Nephron (organoid): ENCODE results near the gene MYO7B.

Source experiments
- H3K27ac Mint-ChIP-seq, 3 experiments: 2 replicates each; pipeline ENCODE4 v1.8.0; 2020; ENCODE audit warnings: mixed read lengths in 3 of 3, mild to moderate bottlenecking in 2 of 3, moderate library complexity in 1 of 3
- H3K27me3 Mint-ChIP-seq: 2 replicates; pipeline ENCODE4 v1.8.0; 2021; ENCODE audit warnings: low read depth, mild to moderate bottlenecking, moderate library complexity, mixed read lengths
- H3K36me3 Mint-ChIP-seq: 2 replicates; pipeline ENCODE4 v1.8.0; 2020; ENCODE audit warnings: low read depth, mixed read lengths
- H3K4me1 Mint-ChIP-seq: 2 replicates; pipeline ENCODE4 v1.8.0; 2020; ENCODE audit warnings: mixed read lengths
- H3K4me3 Mint-ChIP-seq, 3 experiments: 2 replicates each; pipeline ENCODE4 v1.8.0; 2020; ENCODE audit warnings: mild to moderate bottlenecking in 3 of 3, mixed read lengths in 3 of 3, moderate library complexity in 2 of 3
- H3K9me3 Mint-ChIP-seq: 2 replicates; pipeline ENCODE4 v1.8.0; 2020; ENCODE audit warnings: mixed read lengths
- TF ChIP-seq, protein P1 (sequence below), 3 experiments: fragments of 200-600 bp; sonication (generic); IDR thresholded peaks; one replicate each; pipeline ENCODE4 v1.5.0; 2021; ENCODE audit warnings: antibody characterized with exemption in 3 of 3; ENCODE audit not compliant: unreplicated experiment in 3 of 3

Gene MYO7B

DNA sequence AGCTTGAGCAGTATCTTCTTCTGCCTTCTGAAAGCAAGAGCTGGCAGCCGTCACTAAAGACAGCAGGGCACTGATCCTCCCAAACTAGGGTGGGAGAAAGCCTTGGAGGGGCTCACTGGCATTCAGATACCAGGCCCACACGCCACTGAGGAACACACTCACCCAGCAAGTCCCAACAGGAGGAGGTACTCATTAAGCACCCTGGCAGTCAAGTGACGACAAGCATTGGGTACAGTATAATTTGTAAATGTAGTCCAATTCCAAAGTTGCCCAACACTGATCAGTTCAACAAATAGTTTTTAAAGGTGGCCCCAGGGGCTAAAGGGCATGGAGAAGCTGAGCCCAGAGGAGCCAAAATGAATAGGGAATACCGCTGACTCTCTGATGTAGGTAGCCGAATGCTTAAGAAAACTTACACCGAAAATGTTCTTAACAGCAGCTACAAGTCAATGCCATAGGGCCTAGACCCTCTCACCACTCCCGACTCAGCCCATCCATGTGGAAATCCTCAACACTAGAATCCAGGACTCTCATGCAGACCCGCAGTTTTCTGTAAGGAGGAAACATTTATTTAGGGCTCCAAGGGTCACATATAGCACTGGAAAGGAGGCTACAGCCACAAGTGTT lies 129.9 kb downstream of the MYO7B start:
- Mint-ChIP-seq H3K36me3 (no peaks in the 10 kb centered on the region), H3K27ac (no peak overlapping the region), H3K9me3 (peaks cover 6% of the 10 kb centered on the region), H3K27me3 (peaks cover 76% of the 10 kb centered on the region), H3K4me1 (peaks cover 3% of the 10 kb centered on the region), H3K4me3 (peak overlapping the region in 1 of 3 experiments; percentile 36)
- TF ChIP-seq, protein P1, sequence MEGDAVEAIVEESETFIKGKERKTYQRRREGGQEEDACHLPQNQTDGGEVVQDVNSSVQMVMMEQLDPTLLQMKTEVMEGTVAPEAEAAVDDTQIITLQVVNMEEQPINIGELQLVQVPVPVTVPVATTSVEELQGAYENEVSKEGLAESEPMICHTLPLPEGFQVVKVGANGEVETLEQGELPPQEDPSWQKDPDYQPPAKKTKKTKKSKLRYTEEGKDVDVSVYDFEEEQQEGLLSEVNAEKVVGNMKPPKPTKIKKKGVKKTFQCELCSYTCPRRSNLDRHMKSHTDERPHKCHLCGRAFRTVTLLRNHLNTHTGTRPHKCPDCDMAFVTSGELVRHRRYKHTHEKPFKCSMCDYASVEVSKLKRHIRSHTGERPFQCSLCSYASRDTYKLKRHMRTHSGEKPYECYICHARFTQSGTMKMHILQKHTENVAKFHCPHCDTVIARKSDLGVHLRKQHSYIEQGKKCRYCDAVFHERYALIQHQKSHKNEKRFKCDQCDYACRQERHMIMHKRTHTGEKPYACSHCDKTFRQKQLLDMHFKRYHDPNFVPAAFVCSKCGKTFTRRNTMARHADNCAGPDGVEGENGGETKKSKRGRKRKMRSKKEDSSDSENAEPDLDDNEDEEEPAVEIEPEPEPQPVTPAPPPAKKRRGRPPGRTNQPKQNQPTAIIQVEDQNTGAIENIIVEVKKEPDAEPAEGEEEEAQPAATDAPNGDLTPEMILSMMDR (IDR thresholded peaks at IDR 0.05; ENCODE audit: unreplicated experiment in 3 of 3): no peak

DNA sequence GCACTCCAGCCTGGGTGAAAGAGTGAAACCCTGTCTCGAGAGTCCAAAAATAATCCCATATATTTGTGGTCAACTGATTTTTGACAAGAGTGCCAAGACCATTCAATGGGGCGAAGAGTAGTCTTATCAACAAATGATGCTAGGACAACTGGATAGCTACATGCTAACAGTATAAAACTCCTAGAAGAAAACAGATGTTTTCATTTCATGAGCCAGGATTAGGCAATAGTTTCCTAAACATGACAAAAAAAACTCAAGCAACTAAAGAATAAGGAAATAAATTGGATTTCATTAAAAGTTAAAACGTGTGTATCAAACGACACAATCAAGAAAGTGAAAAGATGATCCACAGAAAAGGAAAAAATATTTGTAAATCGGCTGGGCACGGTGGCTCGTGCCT lies 133.6 kb downstream of the MYO7B start:
- H3K4me1 Mint-ChIP-seq: peaks cover 9% of the 10 kb centered on the region
- TF ChIP-seq, protein P1 (IDR thresholded peaks at IDR 0.05; ENCODE audit: unreplicated experiment in 3 of 3): no peak
- H3K9me3 Mint-ChIP-seq: peaks cover 6% of the 10 kb centered on the region
- no peak overlapping the region for H3K27ac Mint-ChIP-seq
- no peak overlapping the region for H3K4me3 Mint-ChIP-seq
- no peaks in the 10 kb centered on the region for H3K36me3 Mint-ChIP-seq
- peaks cover 84% of the 10 kb centered on the region for H3K27me3 Mint-ChIP-seq

DNA sequence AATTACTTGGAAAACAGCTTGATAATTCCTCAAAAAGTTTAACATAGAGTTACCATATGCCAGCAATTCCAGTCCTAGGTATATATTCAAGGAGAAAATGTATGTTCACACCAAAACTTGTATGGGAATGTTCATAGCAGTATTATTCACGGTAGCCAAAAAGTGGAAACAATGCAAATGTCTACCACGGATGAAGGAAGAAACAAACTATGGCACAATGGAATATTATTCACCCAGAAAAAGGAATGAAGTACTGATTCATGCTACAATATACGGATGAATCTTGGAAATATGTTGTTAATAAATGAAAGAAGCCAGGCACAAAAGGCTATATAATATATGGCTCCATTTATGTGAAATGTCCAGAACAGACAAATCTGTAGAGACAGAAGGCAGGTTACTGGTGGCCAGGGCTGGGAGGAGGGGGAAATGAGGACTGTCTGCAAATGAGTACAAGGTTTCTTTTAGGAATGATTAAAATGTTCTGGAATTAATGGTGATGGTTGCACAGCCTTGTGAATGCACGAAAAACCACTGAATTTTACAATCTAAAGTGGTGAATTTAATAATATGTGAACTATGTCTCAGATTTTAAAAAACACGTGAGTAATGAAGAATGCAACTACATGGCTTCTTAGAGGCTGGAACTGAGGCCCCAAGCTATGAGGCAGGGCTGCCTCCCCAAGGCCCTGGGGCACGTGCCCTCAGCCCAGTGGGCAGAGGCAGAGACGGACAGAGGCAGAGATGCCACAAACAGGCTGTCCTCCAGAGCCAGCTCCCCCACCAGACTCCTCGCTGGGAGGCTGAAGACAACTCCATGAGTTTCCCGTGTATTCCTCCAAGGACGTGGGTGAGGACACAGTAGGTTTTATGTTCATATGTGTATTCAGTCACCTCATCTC lies 134.8 kb downstream of the MYO7B start:
- H3K4me3 Mint-ChIP-seq: peak overlapping the region in 1 of 3 experiments; percentile 47
- no peak overlapping the region for H3K27ac Mint-ChIP-seq
- H3K36me3 Mint-ChIP-seq: no peaks in the 10 kb centered on the region
- TF ChIP-seq, protein P1 (IDR thresholded peaks at IDR 0.05; ENCODE audit: unreplicated experiment in 3 of 3): no peak
- peaks cover 80% of the 10 kb centered on the region for H3K27me3 Mint-ChIP-seq
- H3K4me1 Mint-ChIP-seq: peaks cover 9% of the 10 kb centered on the region
- peaks cover 6% of the 10 kb centered on the region for H3K9me3 Mint-ChIP-seq

DNA sequence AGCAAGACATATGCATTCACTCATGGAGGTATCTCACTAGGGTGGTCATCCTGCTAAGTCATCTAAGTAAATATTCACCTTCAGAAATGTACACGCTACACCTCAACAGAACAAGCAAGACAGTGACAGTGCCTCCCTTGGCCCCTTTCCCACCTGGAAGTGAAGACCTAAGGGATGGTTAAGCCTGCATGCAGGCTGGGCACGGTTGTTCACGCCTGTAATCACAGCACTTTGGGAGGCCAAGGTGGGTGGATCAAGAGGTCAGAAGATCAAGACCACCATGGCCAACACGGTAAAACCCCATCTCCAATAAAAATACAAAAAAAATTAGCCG lies 135.4 kb downstream of the MYO7B start:
- Mint-ChIP-seq H3K4me3 (peak overlapping the region in 1 of 3 experiments; percentile 47), H3K4me1 (peaks cover 10% of the 10 kb centered on the region), H3K9me3 (peaks cover 6% of the 10 kb centered on the region), H3K27me3 (peaks cover 80% of the 10 kb centered on the region), H3K27ac (no peak overlapping the region), H3K36me3 (no peaks in the 10 kb centered on the region)
- TF ChIP-seq, protein P1 (IDR thresholded peaks at IDR 0.05; ENCODE audit: unreplicated experiment in 3 of 3): no peak

DNA sequence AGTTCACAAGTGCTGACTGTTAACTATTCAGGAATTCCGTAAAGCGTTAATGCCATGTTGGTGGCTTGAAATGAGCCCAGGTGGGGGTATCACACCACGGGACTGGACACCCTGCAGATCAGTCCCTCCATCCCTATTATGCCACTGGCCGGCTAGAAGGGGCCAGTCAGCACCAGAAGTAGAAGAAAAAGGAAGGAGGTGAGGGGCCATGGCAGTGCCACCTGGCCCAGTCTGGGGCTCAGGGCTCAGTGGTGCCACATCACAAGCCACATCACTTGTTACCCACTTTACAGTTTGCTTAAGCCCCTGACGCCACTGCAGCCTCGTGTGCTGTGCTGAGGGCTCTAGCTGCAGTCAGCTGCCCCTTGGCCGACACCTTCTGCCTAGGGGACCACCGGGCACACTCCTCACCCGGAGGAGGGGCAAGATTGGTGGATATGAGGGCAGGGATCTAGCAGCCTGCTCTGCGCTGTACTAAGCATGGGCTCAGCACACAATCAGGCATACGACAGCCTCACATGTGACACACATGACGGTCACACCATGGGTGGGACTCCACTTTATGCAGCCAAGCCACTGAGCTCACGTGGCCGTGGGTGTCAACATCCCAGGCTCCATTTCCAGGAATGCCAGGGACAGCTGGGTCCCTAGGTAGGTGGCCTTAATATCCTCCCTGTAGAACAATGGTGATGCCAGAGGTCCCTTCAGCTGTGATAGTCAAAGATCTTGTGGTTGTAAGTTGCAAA lies 136.2 kb downstream of the MYO7B start:
- no peak overlapping the region for H3K27ac Mint-ChIP-seq
- H3K27me3 Mint-ChIP-seq: peaks cover 80% of the 10 kb centered on the region
- H3K36me3 Mint-ChIP-seq: no peaks in the 10 kb centered on the region
- peak overlapping the region in 1 of 3 experiments; percentile 53 for H3K4me3 Mint-ChIP-seq
- TF ChIP-seq, protein P1 (IDR thresholded peaks at IDR 0.05; ENCODE audit: unreplicated experiment in 3 of 3): no peak
- H3K4me1 Mint-ChIP-seq: peaks cover 17% of the 10 kb centered on the region
- H3K9me3 Mint-ChIP-seq: peaks cover 1% of the 10 kb centered on the region
